HG03280 (cell line): Measurements from ENCODE around the gene TNFSF8.

Source experiments
- ATAC-seq: cut with Tn5 transposase; IDR thresholded peaks from one replicate; pipeline ENCODE4 v1.9.1; 2021; ENCODE audit warnings: mild to moderate bottlenecking, moderate library complexity; ENCODE audit not compliant: unreplicated experiment

The TNFSF8 gene

GRCh38 chr9:114906922-114907571 is 23.3 kb downstream of the TNFSF8 start:
- ATAC-seq: no peak

GRCh38 chr9:114905170-114905940 is 25.0 kb downstream of the TNFSF8 start:
- ATAC-seq: no peak

GRCh38 chr9:114902786-114903524 is 27.4 kb downstream of the TNFSF8 start:
- ATAC-seq: no peak

- ATAC-seq: no peak
Measured at GRCh38 chr9:114900942-114901802, 29.2 kb downstream of the TNFSF8 start.

GRCh38 chr9:114899995-114900394 is 30.4 kb downstream of the TNFSF8 start:
- no peak for ATAC-seq

- no peak for ATAC-seq
Measured at GRCh38 chr9:114899461-114899860, 30.9 kb downstream of the TNFSF8 start.

- peak; percentile 57 for ATAC-seq
Measured at GRCh38 chr9:114898741-114899140, 31.6 kb downstream of the TNFSF8 start.

GRCh38 chr9:114897196-114897595 is 33.2 kb downstream of the TNFSF8 start:
- ATAC-seq: no peak

- ATAC-seq: no peak
Measured at GRCh38 chr9:114896344-114896743, 34.0 kb downstream of the TNFSF8 start.

- ATAC-seq: no peak
Measured at GRCh38 chr9:114895521-114895991, 34.8 kb downstream of the TNFSF8 start.

- no peak for ATAC-seq
Measured at GRCh38 chr9:114894609-114895433, 35.6 kb downstream of the TNFSF8 start.

- no peak for ATAC-seq
Measured at GRCh38 chr9:114894206-114894605, 36.2 kb downstream of the TNFSF8 start.

GRCh38 chr9:114893221-114894010 is 37.0 kb downstream of the TNFSF8 start:
- peak; percentile 54 for ATAC-seq

- ATAC-seq: no peak
Measured at GRCh38 chr9:114889802-114890224, 40.6 kb downstream of the TNFSF8 start.

GRCh38 chr9:114888607-114889006 is 41.8 kb downstream of the TNFSF8 start:
- no peak for ATAC-seq

GRCh38 chr9:114887963-114888362 is 42.4 kb downstream of the TNFSF8 start:
- ATAC-seq: no peak

- no peak for ATAC-seq
Measured at GRCh38 chr9:114884787-114885452, 45.5 kb downstream of the TNFSF8 start.

- ATAC-seq: no peak
Measured at GRCh38 chr9:114883709-114884108, 46.7 kb downstream of the TNFSF8 start.
